Spleen (tissue), 11 donors: ENCODE measurements around the gene SEMG1. TPM values are rescaled to one million over a fixed set of nuclear protein-coding genes. Genes with fewer than 3 reads are reported as not detected.

Experiments used
- DNase-seq: peaks from one replicate; pipeline ENCODE4 v3.0.0-alpha.2; 2020
- H3K27ac ChIP-seq, 8 donors: fragments of 200-600 bp; sonication (generic) in 7 of 8; 1 replicate in 4 of 8; 2 replicates in 4 of 8; pipeline versions ENCODE4 v1.5.0 to v1.8.0; 2016 to 2021; ENCODE audit warnings: inconsistent platforms in 4 of 8, mild to moderate bottlenecking in 4 of 8, moderate library complexity in 1 of 8
- H3K27me3 ChIP-seq, 7 donors: fragments of 200-600 bp; sonication (generic) in 6 of 7; replicated peaks in 1 of 7; 1 replicate in 4 of 7; 2 replicates in 3 of 7; pipeline versions ENCODE4 v1.5.0 to v1.8.0; 2016 to 2021; ENCODE audit warnings: inconsistent platforms in 3 of 7, mild to moderate bottlenecking in 1 of 7
- H3K36me3 ChIP-seq, 6 donors: fragments of 200-600 bp; sonication (generic) in 5 of 6; 1 replicate in 4 of 6; 2 replicates in 2 of 6; pipeline versions ENCODE4 v1.5.0 to v1.8.0; 2016 to 2021; ENCODE audit warnings: inconsistent platforms in 2 of 6
- H3K4me1 ChIP-seq, 6 donors: fragments of 200-600 bp; sonication (generic) in 5 of 6; 1 replicate in 3 of 6; 2 replicates in 3 of 6; pipeline versions ENCODE4 v1.5.0 to v1.8.0; 2016 to 2021; ENCODE audit warnings: inconsistent platforms in 3 of 6
- H3K4me3 ChIP-seq, 8 donors: fragments of 200-600 bp; sonication (generic) in 7 of 8; 1 replicate in 4 of 8; 2 replicates in 4 of 8; pipeline versions ENCODE4 v1.5.0 to v1.8.0; 2016 to 2021; ENCODE audit warnings: inconsistent platforms in 4 of 8, mild to moderate bottlenecking in 4 of 8, moderate library complexity in 2 of 8
- H3K9me3 ChIP-seq, 8 donors: fragments of 200-600 bp; sonication (generic) in 7 of 8; 1 replicate in 4 of 8; 2 replicates in 4 of 8; pipeline versions ENCODE4 v1.5.0 to v1.8.0; 2016 to 2021; ENCODE audit warnings: inconsistent platforms in 4 of 8
- CTCF ChIP-seq, 11 experiments: fragments of 200-600 bp in 7 of 11; fragments of 450-650 bp in 4 of 11; sonication (generic) in 4 of 11; IDR thresholded peaks in 8 of 11; conservative IDR thresholded peaks in 3 of 11; 1 replicate in 7 of 11; 2 replicates in 4 of 11; pipeline versions ENCODE4 v1.4.0 to v1.8.0; 2016 to 2021; ENCODE audit warnings: antibody characterized with exemption in 11 of 11, inconsistent platforms in 4 of 11, mild to moderate bottlenecking in 1 of 11
- POLR2A ChIP-seq, 3 donors: fragments of 450-650 bp; IDR thresholded peaks; one replicate each; pipeline ENCODE4 v1.5.1; 2017; ENCODE audit warnings: antibody characterized with exemption in 3 of 3, mild to moderate bottlenecking in 1 of 3
- POLR2AphosphoS5 ChIP-seq, 3 donors: sonication (generic); formaldehyde crosslinking; IDR thresholded peaks; one replicate each; pipeline ENCODE4 v1.5.1; 2017; ENCODE audit warnings: antibody characterized with exemption in 3 of 3
- WGBS, 5 donors: extraction: QIAGEN DNeasy Blood & Tissue Kit in 3 of 5; methylation state at CpG; one replicate each; pipeline versions ENCODE4 v1.1.5 to v1.1.7; 2013 to 2018; 5-methylcytosine and 5-hydroxymethylcytosine counted together
- intact Hi-C: fragments of 100-400 bp; cut with DNase I; formaldehyde crosslinking; loops from one replicate; pipeline ENCODE4 v1.15.0; 2023; ENCODE audit warnings: low total_unique reads
- polyA plus RNA-seq, 3 donors: library from polyadenylated mRNA; stranded (reverse); fragments of 200-250 nt; gene quantifications; one replicate each; pipeline ENCODE4 v1.2.1, GENCODE V29; 2013
- total RNA-seq, 7 donors: library from RNA; depleted of rRNA in 3 of 7; stranded (reverse); fragments of >200 nt in 3 of 7; fragmentation: NEBNext Ultra II Directional in 4 of 7; extraction: Animal tissue kit (Norgen Biotek cat#: 25700) in 4 of 7; gene quantifications; one replicate each; pipeline versions ENCODE4 v1.1.0 to v1.2.1, GENCODE V29; 2016 to 2021
- donor health status: healthy with polysubstance abuse.
- donor health status: DM: no; HTN: no; CAD: no; lungs with moderate emphysema.
- donor health status: DM: no; HTN: no; CAD: no.
- donor health status: Bipolar disorder and iron deficiency.
- donor health status: healthy.
- donor health status: DM: no; HTN: no; CAD: no.
- donor health status: DM: yes; HTN: yes; CAD: no.

SEMG1 gene
- total and polyA plus RNA-seq, 10 donors: 0.72 TPM; not detected in 9

GRCh38 chr20:45189067-45189609, 17.7 kb upstream of the SEMG1 start:
- TF ChIP-seq CTCF (IDR thresholded peaks at IDR 0.05 in 8 of 11, conservative IDR thresholded peaks at IDR 0.05 in 3 of 11) (no peak), POLR2A (IDR thresholded peaks at IDR 0.05) (no peak), POLR2AphosphoS5 (IDR thresholded peaks at IDR 0.05) (no peak)
- no peak for DNase-seq

GRCh38 chr20:45189861-45190260, 17.0 kb upstream of the SEMG1 start:
- no peak for DNase-seq
- WGBS, 5 donors: 76 to 84% (median 82%) methylated on average over 3 of the region's 3 CpGs
- intact Hi-C loops: no loop called here
- H3K4me3 ChIP-seq: no peak overlapping the region
- no peaks in the 10 kb centered on the region for H3K9me3 ChIP-seq
- no peaks in the 10 kb centered on the region for H3K36me3 ChIP-seq
- no peak for TF ChIP-seq POLR2A (IDR thresholded peaks at IDR 0.05)
- no peak for TF ChIP-seq CTCF (IDR thresholded peaks at IDR 0.05 in 8 of 11, conservative IDR thresholded peaks at IDR 0.05 in 3 of 11)
- no peak for TF ChIP-seq POLR2AphosphoS5 (IDR thresholded peaks at IDR 0.05)
- H3K27me3 ChIP-seq: peaks cover 0 to 11% (median 0%) of the 10 kb centered on the region in 7 donors
- H3K27ac ChIP-seq: no peak overlapping the region
- no peaks in the 10 kb centered on the region for H3K4me1 ChIP-seq

More at GRCh38 chr20:45189067-45189609, 17.7 kb upstream of the SEMG1 start:
- H3K27ac ChIP-seq: no peak overlapping the region
- H3K4me1 ChIP-seq: no peaks in the 10 kb centered on the region
- peaks cover 0 to 13% (median 0%) of the 10 kb centered on the region in 7 donors for H3K27me3 ChIP-seq
- 85 to 93% (median 87%) methylated on average over 3 of the region's 3 CpGs for WGBS, 5 donors
- H3K36me3 ChIP-seq: no peaks in the 10 kb centered on the region
- H3K4me3 ChIP-seq: no peak overlapping the region
- intact Hi-C loops: no loop called here
- no peaks in the 10 kb centered on the region for H3K9me3 ChIP-seq

GRCh38 chr20:45191926-45192325, 14.9 kb upstream of the SEMG1 start:
- Histone ChIP-seq H3K36me3 (no peaks in the 10 kb centered on the region), H3K27me3 (peaks cover 0 to 11% (median 0%) of the 10 kb centered on the region in 7 donors), H3K4me1 (no peaks in the 10 kb centered on the region), H3K9me3 (peaks cover 0 to 3% (median 0%) of the 10 kb centered on the region in 8 donors), H3K27ac (no peak overlapping the region), H3K4me3 (no peak overlapping the region)
- TF ChIP-seq POLR2A (IDR thresholded peaks at IDR 0.05): no peak
- no peak for TF ChIP-seq CTCF (IDR thresholded peaks at IDR 0.05 in 8 of 11, conservative IDR thresholded peaks at IDR 0.05 in 3 of 11)
- no peak for TF ChIP-seq POLR2AphosphoS5 (IDR thresholded peaks at IDR 0.05)
- intact Hi-C loops: no loop called here
- no peak for DNase-seq
- WGBS, 5 donors: 90 to 94% (median 91%) methylated on average over 2 to 3 of the region's 3 CpGs

- Histone ChIP-seq H3K27ac (no peak overlapping the region), H3K9me3 (peaks cover 0 to 3% (median 0%) of the 10 kb centered on the region in 8 donors), H3K27me3 (peaks cover 0 to 21% (median 0%) of the 10 kb centered on the region in 7 donors), H3K36me3 (no peaks in the 10 kb centered on the region), H3K4me1 (no peaks in the 10 kb centered on the region), H3K4me3 (no peak overlapping the region)
- intact Hi-C loops: no loop called here
- TF ChIP-seq POLR2AphosphoS5 (IDR thresholded peaks at IDR 0.05) (no peak), CTCF (IDR thresholded peaks at IDR 0.05 in 8 of 11, conservative IDR thresholded peaks at IDR 0.05 in 3 of 11) (no peak), POLR2A (IDR thresholded peaks at IDR 0.05) (no peak)
- 84 to 92% (median 89%) methylated on average over 2 of the region's 2 CpGs for WGBS, 5 donors
- no peak for DNase-seq
Observed at GRCh38 chr20:45193331-45193730, 13.5 kb upstream of the SEMG1 start.
